Measurements from ENCODE around the gene VPS54. TPM values are rescaled to one million over a fixed set of nuclear protein-coding genes. Genes with fewer than 3 reads are reported as not detected.
"Not testable (repeated sequence)": the region's sequence is repeated elsewhere in the genome, so short reads cannot be mapped to it uniquely, and the experiment has no call there.

Gene VPS54
- total RNA-seq, 4 donors from 2014 or later = 4.1 to 27.6 (median 18.6) TPM

DNA sequence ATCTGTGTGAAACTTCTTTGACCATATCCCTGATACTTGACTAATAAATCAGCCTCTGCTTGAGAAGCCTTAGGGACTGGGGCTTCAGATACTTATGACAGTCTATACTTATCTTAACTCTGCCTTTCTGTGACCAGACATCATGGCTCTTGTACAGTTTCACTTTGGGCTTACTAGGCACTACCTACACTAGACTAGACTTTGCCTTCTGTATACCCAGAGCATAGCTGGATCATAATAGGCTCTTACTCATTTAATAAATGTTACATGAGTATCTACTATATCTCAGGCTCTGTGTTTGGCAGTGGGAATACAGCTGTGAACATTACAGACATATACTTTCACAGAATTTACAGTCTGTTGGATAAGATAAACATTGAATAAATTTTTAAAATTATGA, 168.6 kb downstream of the VPS54 start:
- Histone ChIP-seq H3K4me3 (no peak overlapping the region), H3K27ac (peak overlapping the region in 1 of 4 donors; percentile 21), H3K36me3 (no peaks in the 10 kb centered on the region), H3K27me3 (no peaks in the 10 kb centered on the region), H3K9me3 (no peaks in the 10 kb centered on the region), H3K4me1 (peaks cover 18 to 88% (median 63%) of the 10 kb centered on the region in 4 donors)
- no peak for TF ChIP-seq POLR2AphosphoS5 (IDR thresholded peaks at IDR 0.05)
- no peak for TF ChIP-seq EP300 (IDR thresholded peaks at IDR 0.05; ENCODE audit: low read depth)
- no peak for TF ChIP-seq POLR2A (IDR thresholded peaks at IDR 0.05)
- no peak for TF ChIP-seq CTCF (IDR thresholded peaks at IDR 0.05)
- DNase-seq = no peak
- intact Hi-C loops (cut with DNase I; ENCODE audit: low total_unique reads) = no loop called here
- in situ Hi-C loops (cut with MboI; ENCODE audit: low pct_ligation_motif_present in 1 of 4, low pct_unique_long_range_greater_than_20kb in 1 of 4, low sequenced_read_pairs in 3 of 4) = loop anchor here in 2 of 4 donors (10.0 to 25.0 kb wide), 3 partner anchors 156 to 263 kb away; partner anchors contain the start of genes MDH1 (in 1 of the 2) and WDPCP (in 1 of the 2)

DNA sequence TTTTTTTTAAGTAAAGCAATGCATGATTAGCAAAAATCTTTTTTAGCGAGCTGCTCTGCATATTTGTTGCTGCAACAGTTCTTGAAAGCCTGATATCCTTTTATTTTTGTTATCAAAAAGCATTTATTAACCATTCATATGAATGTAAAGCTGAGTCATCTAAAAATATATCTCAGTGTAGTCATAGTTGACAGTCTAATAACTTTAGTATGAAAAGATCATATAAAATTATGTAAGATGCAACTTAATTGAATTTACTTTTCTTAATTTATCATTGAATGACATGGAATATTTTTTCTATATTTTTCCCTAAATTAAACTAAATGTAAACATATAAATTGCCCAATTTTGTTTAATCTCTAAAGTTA, 169.0 kb downstream of the VPS54 start:
- H3K9me3 ChIP-seq = no peaks in the 10 kb centered on the region
- no peak for DNase-seq
- H3K36me3 ChIP-seq = no peaks in the 10 kb centered on the region
- 76 to 86% methylated on average over 1 of the region's 1 CpG for WGBS, 2 donors (ENCODE audit: low coverage in 1 of 2)
- in situ Hi-C loops (cut with MboI; ENCODE audit: low pct_ligation_motif_present in 1 of 4, low pct_unique_long_range_greater_than_20kb in 1 of 4, low sequenced_read_pairs in 3 of 4) = loop anchor here in 2 of 4 donors (10.0 to 25.0 kb wide), 3 partner anchors 155 to 263 kb away; partner anchors contain the start of genes MDH1 (in 1 of the 2) and WDPCP (in 1 of the 2)
- intact Hi-C loops (cut with DNase I; ENCODE audit: low total_unique reads) = no loop called here
- no peak overlapping the region for H3K27ac ChIP-seq
- peaks cover 16 to 88% (median 63%) of the 10 kb centered on the region in 4 donors for H3K4me1 ChIP-seq
- no peak overlapping the region for H3K4me3 ChIP-seq
- no peaks in the 10 kb centered on the region for H3K27me3 ChIP-seq
- TF ChIP-seq POLR2A (IDR thresholded peaks at IDR 0.05) = no peak
- TF ChIP-seq POLR2AphosphoS5 (IDR thresholded peaks at IDR 0.05) = no peak
- TF ChIP-seq CTCF (IDR thresholded peaks at IDR 0.05) = no peak
- TF ChIP-seq EP300 (IDR thresholded peaks at IDR 0.05; ENCODE audit: low read depth) = no peak

- intact Hi-C loops (cut with DNase I; ENCODE audit: low total_unique reads) (no loop called here), in situ Hi-C loops (cut with MboI; ENCODE audit: low pct_ligation_motif_present in 1 of 4, low pct_unique_long_range_greater_than_20kb in 1 of 4, low sequenced_read_pairs in 3 of 4) (loop anchor here in 2 of 4 donors (10.0 to 25.0 kb wide), 3 partner anchors 155 to 262 kb away; partner anchors contain the start of genes MDH1 (in 1 of the 2) and WDPCP (in 1 of the 2))
- H3K27me3 ChIP-seq = no peaks in the 10 kb centered on the region
- DNase-seq = no peak
- H3K36me3 ChIP-seq = no peaks in the 10 kb centered on the region
- H3K4me1 ChIP-seq = peaks cover 16 to 88% (median 59%) of the 10 kb centered on the region in 4 donors
- TF ChIP-seq CTCF (IDR thresholded peaks at IDR 0.05) (no peak), EP300 (IDR thresholded peaks at IDR 0.05; ENCODE audit: low read depth) (no peak), POLR2AphosphoS5 (IDR thresholded peaks at IDR 0.05) (no peak), POLR2A (IDR thresholded peaks at IDR 0.05) (no peak)
- no peak overlapping the region for H3K27ac ChIP-seq
- no peak overlapping the region for H3K4me3 ChIP-seq
- WGBS, 2 donors (ENCODE audit: low coverage in 1 of 2) = 66 to 68% methylated on average over 7 of the region's 7 CpGs
- no peaks in the 10 kb centered on the region for H3K9me3 ChIP-seq
Measured at GRCh38 chr2:63849381-63850203, 169.6 kb downstream of the VPS54 start.

DNA sequence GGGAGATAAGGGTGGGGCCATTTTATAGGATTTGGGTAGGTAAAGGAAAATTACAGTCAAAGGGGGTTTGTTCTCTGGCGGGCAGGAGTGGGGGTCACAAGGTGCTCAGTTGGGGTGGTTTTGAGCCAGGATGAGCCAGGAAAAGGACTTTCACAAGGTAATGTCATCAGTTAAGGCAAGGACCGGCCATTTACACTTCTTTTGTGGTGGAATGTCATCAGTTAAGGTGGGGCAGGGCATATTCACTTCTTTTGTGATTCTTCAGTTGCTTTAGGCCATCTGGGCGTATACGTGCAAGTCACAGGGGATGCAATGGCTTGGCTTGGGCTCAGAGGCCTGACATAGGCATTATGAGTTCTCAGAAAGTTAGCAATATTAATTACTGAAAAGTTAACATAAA, 171.7 kb downstream of the VPS54 start:
- WGBS, 2 donors (ENCODE audit: low coverage in 1 of 2) = 88 to 96% methylated on average over 2 to 4 of the region's 4 CpGs
- peaks cover 17 to 86% (median 58%) of the 10 kb centered on the region in 4 donors for H3K4me1 ChIP-seq

More for the DNA sequence above, 171.7 kb downstream of the VPS54 start:
- H3K36me3 ChIP-seq; H3K4me3 ChIP-seq; H3K27me3 ChIP-seq; intact Hi-C loops (cut with DNase I; ENCODE audit: low total_unique reads); DNase-seq; H3K9me3 ChIP-seq; in situ Hi-C loops (cut with MboI; ENCODE audit: low pct_ligation_motif_present in 1 of 4, low pct_unique_long_range_greater_than_20kb in 1 of 4, low sequenced_read_pairs in 3 of 4); H3K27ac ChIP-seq: not testable (repeated sequence)
